HG03432 (cell line): ENCODE data around the gene BCL2.
A peak's percentile ranks its signal among the peaks of the same experiment; 100 is the strongest.

Source experiments
- ATAC-seq: cut with Tn5 transposase; IDR thresholded peaks from one replicate; pipeline ENCODE4 v1.9.1; 2021; ENCODE audit warnings: mild to moderate bottlenecking, moderate library complexity; ENCODE audit not compliant: unreplicated experiment

Gene BCL2

DNA sequence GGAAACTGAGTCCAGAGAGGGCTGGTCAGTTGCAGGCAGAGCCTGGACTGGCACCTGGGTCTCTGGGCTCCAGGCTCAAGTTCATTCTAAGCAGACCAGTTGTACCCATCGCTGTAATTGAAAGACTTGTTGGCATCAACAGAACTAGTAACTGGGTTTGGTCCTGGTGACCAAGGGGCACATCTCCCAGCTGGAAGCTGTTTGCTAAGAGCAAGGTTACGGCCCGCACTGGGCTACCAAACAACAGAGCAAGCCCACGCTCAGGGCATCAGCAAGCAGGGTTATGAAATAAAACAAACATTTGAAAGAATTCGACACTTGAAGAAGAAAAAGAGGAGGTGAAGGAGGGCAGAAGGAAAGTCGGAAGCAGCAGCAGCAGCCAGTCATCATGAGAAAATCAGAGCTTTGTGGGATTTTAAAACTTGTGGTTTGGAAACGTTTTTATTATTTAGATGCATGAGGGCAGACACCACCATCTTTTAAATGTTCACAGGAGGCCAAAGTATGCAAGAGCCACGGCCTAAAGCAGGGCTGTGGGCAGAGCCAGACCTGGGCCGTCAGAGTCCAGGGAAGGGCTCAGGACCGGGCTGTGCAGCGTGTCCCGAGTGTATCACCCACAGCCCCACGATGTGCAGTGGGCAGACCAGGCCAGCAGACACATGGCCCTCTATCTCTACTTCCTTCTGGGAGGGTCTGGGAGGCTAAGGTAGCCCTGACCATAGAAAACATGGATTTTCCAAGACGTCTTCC lies 220.3 kb downstream of the BCL2 start:
- ATAC-seq: peak; percentile 12

DNA sequence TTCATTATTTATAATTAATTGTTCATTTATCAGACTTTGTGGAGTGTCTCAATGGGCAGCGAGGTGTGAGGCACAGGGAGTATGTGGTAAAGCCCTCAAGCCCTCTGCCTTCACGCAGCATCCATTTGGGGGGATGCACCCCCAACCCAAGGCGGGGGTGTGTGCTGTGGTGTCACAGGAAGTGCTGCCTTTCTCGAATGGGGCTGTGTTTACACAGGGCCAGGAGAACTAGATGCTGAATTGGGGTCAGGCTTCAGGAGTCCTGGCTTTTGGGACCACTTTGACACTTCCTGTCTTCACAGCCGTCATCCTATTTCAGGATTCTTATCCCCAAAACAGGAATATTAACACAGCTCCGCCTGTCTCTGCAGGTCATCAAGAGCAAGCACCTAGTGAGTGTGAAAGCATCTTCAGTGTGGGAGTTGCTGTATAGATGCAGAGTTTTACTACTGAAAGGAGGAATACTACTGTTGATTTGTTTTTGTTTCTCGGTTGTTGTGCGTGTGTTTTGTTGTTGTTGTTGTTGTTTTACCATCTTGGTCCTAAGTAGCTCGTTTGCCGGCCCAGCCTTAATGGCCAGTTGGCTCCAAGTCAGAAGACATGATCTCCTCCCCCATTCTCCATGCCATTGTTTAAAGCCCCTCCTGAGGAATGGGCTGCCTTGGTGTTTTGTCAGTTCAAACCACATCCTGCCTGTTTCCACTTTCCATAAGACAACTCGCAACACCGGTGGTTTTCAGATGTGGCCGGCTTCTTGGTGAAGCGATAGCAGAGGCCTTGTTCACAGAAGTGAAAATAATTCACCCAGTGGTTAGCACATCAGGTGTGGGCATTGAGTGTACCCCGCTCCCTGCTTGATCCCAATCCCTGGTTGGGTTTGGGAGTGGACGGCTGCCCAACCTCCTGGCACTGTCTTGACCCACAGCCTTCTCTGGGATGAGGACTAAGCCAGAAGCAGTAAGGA lies 221.3 kb downstream of the BCL2 start:
- peak; percentile 74 for ATAC-seq

DNA sequence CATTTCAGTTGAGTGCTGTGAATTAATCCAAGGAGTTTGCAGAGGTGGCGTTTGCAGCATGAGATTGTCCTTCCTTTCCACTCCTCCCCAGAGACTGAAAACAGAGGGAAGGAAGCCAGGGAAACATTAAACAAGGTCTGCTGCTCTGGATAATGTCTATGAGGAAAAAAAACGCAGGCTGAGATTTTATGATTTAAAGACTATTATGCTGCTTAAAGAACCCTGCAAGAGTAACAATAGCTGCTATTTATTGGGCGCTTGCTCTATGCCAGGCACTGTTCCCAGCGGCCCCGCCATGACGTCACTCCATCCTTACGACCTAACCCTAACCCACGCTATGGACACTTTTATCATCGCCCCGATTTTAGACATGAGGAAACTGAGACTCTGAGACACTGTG lies 222.4 kb downstream of the BCL2 start:
- no peak for ATAC-seq

DNA sequence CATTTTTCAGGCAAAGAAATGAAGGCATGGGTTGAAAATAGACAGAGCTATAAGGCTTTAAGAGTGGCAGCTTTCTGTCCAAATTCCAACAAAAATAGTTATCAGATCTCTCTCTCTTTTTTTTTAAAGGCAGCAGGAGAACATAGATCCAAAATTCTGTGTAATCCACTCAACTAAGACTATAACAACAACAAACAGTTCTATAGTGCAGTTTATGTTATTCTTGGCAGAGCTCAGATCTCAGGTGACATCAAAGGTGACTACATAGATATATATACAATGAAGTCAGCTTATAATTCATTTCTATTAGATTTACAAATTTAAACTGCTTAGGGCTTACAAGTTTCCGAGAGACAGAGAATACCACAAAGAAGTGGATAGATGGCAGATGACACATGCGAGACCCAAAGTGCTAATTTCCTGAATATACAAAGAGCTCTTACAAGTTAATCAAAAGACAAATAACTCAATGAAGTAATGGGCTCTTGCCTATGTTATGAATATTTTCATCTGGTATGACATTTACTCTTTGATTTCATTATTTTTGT lies 223.2 kb downstream of the BCL2 start:
- no peak for ATAC-seq

DNA sequence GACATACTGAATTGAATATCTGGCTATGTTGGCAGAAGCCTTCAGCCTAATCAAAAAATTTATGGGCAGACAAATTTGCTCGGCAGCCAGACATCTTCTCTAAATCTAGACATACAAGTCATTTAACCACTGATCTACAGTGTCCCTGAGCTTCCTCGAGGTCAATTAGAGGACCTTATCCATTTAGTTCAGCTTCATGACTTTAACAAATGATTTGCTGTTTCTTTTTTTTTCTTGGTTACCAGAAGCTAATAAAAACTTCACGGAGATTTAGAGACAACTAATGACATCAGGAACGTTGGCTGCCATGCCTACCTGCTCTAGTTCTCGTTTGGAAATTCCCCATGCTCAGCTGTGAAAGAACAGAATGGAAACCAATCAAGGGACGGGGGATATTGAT lies 223.8 kb downstream of the BCL2 start:
- no peak for ATAC-seq

DNA sequence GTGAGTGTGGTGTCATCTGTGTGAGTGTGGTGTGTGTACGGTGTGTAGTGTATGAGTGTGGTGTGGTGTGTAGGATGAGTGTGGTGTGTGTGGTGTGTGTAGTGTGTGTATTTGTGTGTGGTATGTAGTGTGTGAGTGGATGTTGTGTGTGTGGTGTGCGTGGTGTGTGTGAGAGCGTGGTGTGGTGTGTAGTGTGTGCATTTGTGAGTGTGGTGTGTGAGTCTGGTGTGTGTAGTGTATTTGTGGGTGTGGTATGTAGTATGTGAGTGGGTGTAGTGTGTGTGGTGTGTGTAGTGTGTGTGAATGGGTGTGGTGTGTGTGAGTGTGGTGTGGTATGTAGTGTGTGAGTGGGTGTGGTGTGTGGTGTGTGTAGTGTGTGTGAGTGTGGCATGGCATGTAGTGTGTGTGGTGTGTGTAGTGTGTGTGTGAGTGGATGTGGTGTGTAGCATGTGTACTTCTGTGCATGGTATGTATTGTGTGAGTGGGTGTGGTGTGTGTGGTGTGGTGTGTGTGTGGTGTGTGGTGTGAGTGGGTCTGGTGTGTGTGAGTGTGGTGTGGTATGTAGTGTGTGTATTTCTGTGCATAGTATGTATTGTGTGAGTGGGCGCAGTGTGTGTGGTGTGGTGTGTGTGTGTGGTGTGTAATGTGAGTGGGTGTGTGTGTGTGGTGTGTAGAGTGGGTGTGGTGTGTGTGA lies 227.8 kb downstream of the BCL2 start:
- ATAC-seq: no peak

DNA sequence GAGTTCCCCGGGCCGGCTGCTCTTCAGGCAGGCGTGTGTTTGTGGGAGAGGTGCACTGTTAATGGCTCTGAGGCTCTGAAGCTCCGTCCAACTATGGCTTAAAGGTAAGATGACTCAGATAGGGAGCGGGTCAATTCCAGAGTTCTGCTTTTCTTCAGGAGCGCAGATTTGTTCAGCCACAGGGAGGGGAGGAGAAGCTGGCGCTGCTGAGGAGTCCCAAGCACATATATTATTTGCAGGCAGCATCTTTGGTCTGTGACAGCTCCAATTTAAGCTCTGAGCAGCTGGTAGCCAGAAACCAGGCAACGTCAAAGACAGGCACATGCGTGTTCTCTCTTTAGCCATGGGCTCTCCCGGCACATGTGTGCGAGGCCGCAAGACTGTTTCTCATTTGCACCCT lies 229.2 kb downstream of the BCL2 start:
- no peak for ATAC-seq

DNA sequence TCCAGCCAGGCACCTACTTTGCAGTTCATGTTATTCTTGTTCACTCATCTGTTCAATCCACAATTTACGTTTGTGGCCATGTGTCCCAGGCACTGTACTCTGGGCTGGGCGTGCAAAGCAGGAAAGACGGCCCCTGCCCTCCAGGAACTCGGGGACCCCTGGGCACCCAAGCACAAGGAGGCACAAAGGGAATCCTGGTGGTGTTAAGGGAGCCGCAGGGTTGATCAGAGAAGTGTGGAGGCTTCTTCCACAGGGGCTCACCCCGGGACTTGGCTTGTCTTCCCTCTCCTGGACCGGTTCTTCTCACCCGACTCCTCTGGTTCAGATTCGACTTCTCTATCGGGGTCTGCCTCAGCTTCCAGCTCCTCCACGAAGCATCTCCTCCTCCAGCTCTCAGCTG lies 230.5 kb downstream of the BCL2 start:
- ATAC-seq: no peak

DNA sequence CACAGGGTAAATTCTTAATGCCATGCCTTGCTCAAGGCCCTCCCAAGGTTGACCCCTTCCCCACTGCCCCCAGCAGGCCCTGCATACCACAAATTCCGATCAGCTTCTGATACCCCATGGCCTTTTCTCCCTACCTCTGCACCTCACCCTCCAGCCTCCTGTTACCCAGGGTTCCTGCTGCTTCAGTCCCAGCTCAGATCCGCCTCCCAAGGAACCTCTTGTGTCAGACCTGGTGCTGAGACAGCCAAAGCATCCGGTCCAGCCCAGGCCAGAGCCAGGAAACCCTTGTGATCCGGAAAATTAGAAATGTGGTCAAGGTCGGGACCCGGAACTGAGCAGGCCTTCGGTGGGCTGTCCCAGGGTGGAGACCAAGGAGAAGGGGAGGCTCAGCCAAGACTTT lies 231.3 kb downstream of the BCL2 start:
- no peak for ATAC-seq

DNA sequence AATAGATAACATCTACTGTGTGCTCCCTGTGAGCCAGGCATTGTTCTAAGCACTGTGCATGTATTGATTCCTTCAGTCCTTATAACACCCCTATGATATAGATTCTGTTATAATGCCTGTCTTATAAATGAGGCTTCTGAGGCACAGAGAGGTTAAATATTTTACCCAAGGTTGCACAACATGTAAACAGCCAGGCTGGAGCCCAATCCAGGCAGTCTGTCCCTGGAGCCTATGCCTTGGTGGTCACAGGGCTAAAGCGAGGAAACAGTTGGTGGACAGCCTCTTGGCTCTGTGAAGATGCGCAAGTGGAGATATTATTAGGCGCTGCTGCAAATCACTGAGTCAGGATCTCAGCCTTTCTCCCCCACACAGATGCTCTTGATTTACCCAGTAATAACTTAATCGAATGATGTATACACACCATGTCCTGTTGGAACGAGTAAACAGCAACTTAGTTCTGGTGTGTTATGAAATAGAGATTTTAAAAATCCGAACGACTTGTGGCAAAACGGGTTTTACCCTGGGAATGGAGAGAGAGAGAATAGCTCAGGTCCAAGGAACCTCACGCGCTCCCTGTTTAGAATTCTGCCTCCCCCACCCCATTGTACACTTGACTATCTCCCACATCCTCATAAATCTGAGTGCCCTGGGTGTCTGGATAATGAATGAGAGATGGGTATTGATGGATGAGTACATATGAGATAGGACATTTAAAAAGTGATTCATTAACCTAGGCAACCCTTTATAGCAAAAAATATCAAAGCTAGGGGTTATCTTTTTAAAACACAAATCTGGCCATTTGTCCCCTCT lies 231.9 kb downstream of the BCL2 start:
- ATAC-seq: no peak

DNA sequence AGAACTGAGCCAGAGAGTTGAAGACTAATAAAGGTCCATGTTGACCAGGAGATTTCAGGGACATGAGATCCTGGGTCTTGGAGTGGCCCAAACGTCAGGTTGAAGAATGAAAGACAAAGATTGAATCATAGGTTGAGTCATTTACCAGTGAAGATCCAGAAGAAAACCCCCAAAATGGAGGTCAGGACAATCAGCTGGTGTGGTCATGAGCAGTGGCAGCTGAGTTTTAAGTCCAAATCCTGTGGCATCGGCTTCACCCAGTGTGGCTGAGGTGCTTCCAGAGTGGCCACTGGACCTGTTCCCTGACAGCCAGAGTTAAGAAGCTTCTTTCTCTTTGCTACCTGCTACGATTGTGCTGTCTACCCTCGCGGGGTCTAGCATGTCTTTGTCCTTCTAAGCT lies 234.0 kb downstream of the BCL2 start:
- ATAC-seq: no peak

DNA sequence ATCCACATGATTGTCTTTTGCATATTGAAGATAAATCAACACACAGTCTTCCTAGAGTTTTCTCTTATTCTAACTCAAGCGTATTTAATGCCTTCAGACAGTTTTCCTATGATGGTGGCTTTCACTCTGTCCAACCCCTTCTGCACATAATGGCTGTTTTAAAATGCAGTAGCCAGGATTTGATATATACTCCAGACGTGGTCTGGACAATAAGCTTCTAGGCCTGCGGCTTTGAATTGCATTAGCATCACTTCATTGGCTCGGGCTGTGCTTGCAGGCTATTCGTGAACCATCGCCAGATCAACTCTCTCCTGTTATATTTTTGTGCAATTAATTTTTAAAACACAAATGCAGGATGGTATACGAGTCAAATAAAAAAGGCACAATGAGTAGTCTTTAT lies 235.3 kb downstream of the BCL2 start:
- ATAC-seq: no peak

DNA sequence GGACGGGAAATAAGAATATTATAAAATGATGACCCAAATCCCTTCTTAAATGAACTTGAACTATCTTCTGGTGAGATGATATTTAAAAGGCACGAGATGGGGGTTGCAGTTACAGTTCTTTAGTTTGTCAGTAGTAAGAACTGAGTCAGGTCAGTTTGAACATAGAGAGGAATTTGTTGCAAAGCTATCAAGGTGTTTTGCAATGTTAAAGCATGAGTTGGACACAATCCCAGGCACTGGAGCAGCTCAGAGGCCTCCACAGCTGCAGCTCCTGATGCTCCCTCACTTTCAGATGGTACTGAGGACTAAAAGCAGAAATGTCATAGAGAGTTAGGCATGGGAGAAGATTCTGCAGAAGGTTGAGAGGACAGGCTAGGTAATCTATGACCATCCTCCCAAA lies 236.0 kb downstream of the BCL2 start:
- no peak for ATAC-seq

DNA sequence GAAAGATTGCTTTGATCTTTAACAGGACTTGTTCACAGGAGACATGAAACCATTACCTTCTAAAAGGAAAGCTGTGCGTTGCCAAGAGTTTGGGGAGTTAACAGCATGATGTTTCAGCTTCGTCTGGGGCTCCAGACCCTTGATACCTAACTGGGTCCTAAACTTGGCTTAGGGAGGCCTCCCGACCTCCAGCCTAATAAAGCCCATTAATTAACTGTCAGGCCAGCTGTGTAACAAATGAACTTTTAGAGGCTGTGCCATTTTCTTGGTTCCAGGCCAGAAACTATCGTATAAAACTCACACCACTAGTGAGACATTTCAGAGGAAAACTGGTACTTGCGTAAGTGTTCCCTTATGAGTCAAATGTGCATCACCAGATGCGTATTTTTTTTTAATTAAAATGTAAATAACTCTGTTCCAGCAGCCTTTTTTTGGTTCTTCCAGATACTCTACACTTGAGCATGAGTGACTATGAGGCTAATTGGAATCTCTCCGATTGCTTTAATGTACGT lies 236.5 kb downstream of the BCL2 start:
- ATAC-seq: no peak

DNA sequence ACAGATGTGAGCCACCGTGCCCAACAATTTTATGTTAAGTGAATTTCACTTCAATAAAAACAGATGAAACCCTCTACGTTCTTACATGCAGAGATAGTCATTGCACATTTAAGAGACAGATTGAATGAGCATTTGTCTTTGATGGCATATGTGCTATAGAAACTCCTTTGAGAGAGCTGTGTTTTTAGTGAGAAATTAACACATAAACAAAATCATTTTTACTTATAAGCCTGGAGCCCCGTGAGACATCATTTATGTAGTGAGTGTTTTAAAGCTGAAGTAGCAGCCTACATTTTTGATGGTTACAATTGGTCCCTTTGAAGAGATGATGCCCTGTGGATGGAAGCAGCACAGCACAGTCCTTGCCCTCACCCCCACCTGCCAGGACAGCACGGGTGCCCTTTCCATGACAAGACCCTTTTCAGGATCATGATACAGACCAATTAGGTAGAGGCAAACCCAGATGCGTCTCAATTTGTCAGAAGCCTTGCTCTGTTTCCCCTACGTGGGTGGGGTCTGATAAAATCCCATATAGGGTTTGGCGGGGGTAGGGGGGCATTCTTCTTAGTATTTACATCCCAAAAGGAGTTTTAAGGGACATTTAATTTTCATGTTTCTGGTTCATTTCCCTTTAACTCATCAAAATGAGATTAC lies 237.1 kb downstream of the BCL2 start:
- ATAC-seq: no peak

DNA sequence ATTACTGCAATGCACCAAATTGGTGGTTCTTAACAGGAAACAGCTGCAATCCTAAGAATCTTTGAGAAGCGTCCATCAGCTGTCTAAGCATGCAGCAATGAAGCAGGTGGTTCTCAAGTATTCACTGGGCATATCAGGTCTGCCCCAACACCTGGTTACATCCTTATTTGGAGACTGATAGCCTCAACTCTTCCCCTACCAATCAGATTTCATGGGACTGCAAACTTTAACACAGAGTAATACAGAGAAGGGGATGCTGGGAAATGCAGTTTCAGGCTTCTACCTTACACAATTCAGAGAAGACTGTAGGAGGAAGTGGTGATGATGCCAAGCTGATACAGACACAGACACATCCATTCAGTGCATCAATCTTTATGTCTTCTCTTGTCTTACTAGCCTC lies 240.5 kb downstream of the BCL2 start:
- peak; percentile 47 for ATAC-seq

DNA sequence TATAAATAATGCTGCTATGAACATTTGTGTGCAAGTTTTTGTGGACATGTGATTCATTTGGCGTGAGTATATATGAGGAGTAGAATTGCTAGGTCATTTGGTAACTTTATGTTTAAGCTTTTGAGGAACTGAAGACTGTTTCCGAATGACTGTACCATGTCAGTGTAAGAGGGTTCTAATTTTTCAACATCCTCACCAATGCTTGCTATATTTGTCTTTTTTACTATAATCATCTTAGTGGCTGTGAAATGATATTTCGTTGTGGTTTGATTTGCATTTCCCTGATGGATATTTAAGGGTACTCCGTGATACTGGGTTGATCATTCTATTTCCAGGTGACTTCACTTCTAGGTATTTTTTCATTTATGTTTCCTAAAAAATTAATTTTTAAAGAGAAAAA lies 241.1 kb downstream of the BCL2 start:
- ATAC-seq: peak; percentile 94

DNA sequence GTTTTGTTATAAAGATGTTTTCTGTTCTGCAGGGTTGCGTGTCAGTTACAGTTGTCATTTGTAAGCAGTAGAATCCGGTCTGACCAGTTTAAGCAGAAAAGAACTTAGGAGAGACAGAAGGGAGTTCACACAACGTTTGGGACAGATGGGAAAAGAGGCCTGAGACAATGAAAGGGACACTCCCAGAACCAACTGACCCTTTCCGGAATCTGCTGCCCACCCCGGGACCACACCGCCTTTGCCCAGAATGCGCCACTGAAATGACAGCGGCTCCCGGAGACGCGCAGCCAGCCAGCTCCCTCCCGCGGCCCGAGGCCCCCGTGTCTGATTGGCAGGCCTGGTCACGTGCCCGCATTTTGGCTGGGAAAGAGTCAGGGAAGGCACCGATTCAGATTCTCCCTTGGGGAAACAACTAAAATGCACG lies 244.6 kb downstream of the BCL2 start:
- peak; percentile 32 for ATAC-seq

DNA sequence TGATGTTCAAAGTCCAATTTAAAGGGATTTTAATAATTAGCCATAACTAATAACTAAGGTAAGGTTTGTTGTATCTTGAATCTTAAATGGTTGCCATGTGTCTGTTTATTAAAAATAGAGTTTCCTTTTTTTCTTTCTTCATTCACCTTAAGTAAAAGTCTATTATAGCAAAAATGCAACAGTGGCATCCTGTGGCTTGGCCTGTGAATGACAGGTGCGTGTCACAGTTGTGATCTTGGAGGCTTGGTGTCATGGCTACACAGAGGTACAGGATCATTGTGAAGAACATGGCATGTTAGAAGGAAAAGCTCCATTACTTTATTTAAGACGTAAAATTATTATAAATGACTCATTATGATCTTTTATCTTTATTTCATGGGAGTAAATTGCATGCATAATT lies 246.1 kb downstream of the BCL2 start:
- ATAC-seq: peak; percentile 44
